SH-SY5Y (cell line): ENCODE results near the gene IL1RAP.

Source experiments
- GATA2 ChIP-seq: IDR thresholded peaks from 2 replicates; pipeline ENCODE4 v1.6.1; 2011; ENCODE audit warnings: mild to moderate bottlenecking, low read depth, low read length
- GATA3 ChIP-seq: IDR thresholded peaks from 2 replicates; pipeline ENCODE4 v1.6.1; 2011; ENCODE audit warnings: low read depth, mild to moderate bottlenecking, low read length, moderate library complexity

DNA sequence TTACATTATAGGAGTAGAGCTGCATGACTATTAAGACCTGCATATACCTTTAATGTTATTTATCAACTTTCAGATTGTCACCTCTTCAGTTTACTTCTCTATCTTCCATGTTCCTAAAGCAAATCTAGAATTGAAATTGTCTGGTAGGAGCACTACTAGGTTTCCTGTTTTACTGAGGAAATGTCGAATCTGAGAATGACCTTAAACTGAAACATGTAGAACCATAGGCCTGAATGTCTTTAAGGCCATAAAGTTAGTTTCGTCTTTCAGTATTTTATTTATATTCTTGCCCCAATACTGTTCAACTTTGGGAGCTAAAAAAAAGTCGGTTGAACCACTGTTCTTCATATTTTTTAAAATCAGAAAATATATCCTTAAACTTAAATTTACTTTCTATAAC is 92.7 kb downstream of the IL1RAP start:
- TF ChIP-seq GATA3 (no peak), GATA2 (no peak)
